ENCODE data around the gene FPR3.

DNA sequence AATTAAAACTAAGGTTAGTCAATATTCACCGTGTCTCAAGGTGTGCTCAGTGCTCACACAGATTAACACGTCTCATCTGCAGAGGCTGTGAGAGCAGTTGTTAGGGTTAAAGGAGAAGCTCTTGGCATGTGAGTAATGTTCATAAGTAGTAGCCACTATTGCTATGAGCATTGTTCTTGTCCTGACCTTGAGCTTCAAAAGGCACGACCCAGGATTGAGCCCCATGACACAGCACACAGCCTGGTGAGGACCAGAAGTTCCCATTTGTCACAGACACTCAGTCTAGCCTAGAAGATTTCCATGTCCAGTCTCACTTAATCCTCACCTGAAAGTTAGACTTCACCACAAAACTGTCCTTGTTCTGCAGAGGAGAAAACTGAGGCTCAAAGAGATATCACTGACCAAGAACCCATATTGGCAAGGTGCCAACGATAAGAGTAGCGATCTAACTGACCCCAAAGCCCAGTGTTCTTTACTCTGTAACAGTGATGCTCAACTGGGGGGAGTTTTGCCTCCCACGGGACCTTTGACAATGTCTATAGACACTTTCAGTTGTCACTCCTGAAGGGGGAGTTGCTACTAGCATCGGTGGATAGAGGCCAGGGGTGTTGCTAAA is 26.0 kb downstream of the FPR3 start:
- TF ChIP-seq, protein P1, sequence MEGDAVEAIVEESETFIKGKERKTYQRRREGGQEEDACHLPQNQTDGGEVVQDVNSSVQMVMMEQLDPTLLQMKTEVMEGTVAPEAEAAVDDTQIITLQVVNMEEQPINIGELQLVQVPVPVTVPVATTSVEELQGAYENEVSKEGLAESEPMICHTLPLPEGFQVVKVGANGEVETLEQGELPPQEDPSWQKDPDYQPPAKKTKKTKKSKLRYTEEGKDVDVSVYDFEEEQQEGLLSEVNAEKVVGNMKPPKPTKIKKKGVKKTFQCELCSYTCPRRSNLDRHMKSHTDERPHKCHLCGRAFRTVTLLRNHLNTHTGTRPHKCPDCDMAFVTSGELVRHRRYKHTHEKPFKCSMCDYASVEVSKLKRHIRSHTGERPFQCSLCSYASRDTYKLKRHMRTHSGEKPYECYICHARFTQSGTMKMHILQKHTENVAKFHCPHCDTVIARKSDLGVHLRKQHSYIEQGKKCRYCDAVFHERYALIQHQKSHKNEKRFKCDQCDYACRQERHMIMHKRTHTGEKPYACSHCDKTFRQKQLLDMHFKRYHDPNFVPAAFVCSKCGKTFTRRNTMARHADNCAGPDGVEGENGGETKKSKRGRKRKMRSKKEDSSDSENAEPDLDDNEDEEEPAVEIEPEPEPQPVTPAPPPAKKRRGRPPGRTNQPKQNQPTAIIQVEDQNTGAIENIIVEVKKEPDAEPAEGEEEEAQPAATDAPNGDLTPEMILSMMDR (IDR thresholded peaks at IDR 0.05): no peak
- TF ChIP-seq EZH2 (IDR thresholded peaks at IDR 0.05; ENCODE audit: borderline replicate concordance, insufficient read depth, low read depth, low read length, poor library complexity, severe bottlenecking): no peak
